ENCODE measurements around the gene NCKIPSD. TPM values are rescaled to one million over a fixed set of nuclear protein-coding genes. Genes with fewer than 3 reads are reported as not detected.

Gene NCKIPSD
- total and polyA plus RNA-seq, 2 experiments from 2014 or later, result 19.9 to 22.9 TPM

GRCh38 chr3:48697952-48698351, 12.2 kb upstream of the NCKIPSD start:
- H3K36me3 ChIP-seq (replicated peaks; ENCODE audit: insufficient read depth, low read depth), result no peaks in the 10 kb centered on the region
- H4K20me1 ChIP-seq (ENCODE audit: insufficient read depth, poor library complexity, severe bottlenecking), result peaks cover 100% of the 10 kb centered on the region
- no peaks in the 10 kb centered on the region for H3K9me3 ChIP-seq (ENCODE audit: low read depth)
- 96% methylated on average over 3 of the region's 3 CpGs for WGBS (ENCODE audit: low lambda C conversion rate, missing lambda C conversion rate)
- H3K4me1 ChIP-seq (ENCODE audit: insufficient read depth), result peaks cover 30% of the 10 kb centered on the region
- no peak overlapping the region for H3K4me3 ChIP-seq
- peak overlapping the region; percentile 1 for H3K27ac ChIP-seq
- no peaks in the 10 kb centered on the region for H3K9me2 ChIP-seq (replicated peaks; ENCODE audit: insufficient read depth)
- no peak overlapping the region for H3K4me2 ChIP-seq
- TF ChIP-seq EZH2phosphoT487 (IDR thresholded peaks at IDR 0.05; ENCODE audit: low read depth, severe bottlenecking, unreplicated experiment) (no peak), CTCF (IDR thresholded peaks at IDR 0.05; ENCODE audit: poor library complexity) (peak; percentile 14)
- no peak for DNase-seq (ENCODE audit: low spot score)
- H2AFZ ChIP-seq, result no peak overlapping the region
- H3K27me3 ChIP-seq, result no peaks in the 10 kb centered on the region
- peaks cover 98% of the 10 kb centered on the region for H3K79me2 ChIP-seq

- no peak for TF ChIP-seq EZH2 (IDR thresholded peaks at IDR 0.05; ENCODE audit: borderline replicate concordance)
- no peak for TF ChIP-seq EZH2phosphoT487 (IDR thresholded peaks at IDR 0.05; ENCODE audit: low read depth, severe bottlenecking, unreplicated experiment)
- TF ChIP-seq CTCF (IDR thresholded peaks at IDR 0.05; ENCODE audit: poor library complexity), result no peak
- H3K27me3 ChIP-seq, result no peaks in the 10 kb centered on the region
- no peaks in the 10 kb centered on the region for H3K9me2 ChIP-seq (replicated peaks; ENCODE audit: insufficient read depth)
- peak overlapping the region; percentile 23 for H3K27ac ChIP-seq
- H3K4me2 ChIP-seq, result peak overlapping the region; percentile 31
- H3K79me2 ChIP-seq, result peaks cover 98% of the 10 kb centered on the region
- H3K4me3 ChIP-seq, result no peak overlapping the region
- H3K4me1 ChIP-seq (ENCODE audit: insufficient read depth), result peaks cover 30% of the 10 kb centered on the region
- peaks cover 99% of the 10 kb centered on the region for H4K20me1 ChIP-seq (ENCODE audit: insufficient read depth, poor library complexity, severe bottlenecking)
- H2AFZ ChIP-seq, result no peak overlapping the region
- no peaks in the 10 kb centered on the region for H3K9me3 ChIP-seq (ENCODE audit: low read depth)
- H3K36me3 ChIP-seq (replicated peaks; ENCODE audit: insufficient read depth, low read depth), result no peaks in the 10 kb centered on the region
- no peak for DNase-seq (ENCODE audit: low spot score)
Observed at GRCh38 chr3:48696601-48697000, 10.9 kb upstream of the NCKIPSD start.

- Histone ChIP-seq H3K9me2 (replicated peaks; ENCODE audit: insufficient read depth) (no peaks in the 10 kb centered on the region), H3K36me3 (replicated peaks; ENCODE audit: insufficient read depth, low read depth) (no peaks in the 10 kb centered on the region), H3K4me2 (peak overlapping the region; percentile 31), H3K4me1 (ENCODE audit: insufficient read depth) (peaks cover 30% of the 10 kb centered on the region), H4K20me1 (ENCODE audit: insufficient read depth, poor library complexity, severe bottlenecking) (peaks cover 99% of the 10 kb centered on the region), H2AFZ (no peak overlapping the region), H3K9me3 (ENCODE audit: low read depth) (no peaks in the 10 kb centered on the region), H3K27me3 (no peaks in the 10 kb centered on the region), H3K79me2 (peaks cover 98% of the 10 kb centered on the region), H3K4me3 (no peak overlapping the region), H3K27ac (peak overlapping the region; percentile 23)
- no peak for DNase-seq (ENCODE audit: low spot score)
- TF ChIP-seq CTCF (IDR thresholded peaks at IDR 0.05; ENCODE audit: poor library complexity) (no peak), EZH2 (IDR thresholded peaks at IDR 0.05; ENCODE audit: borderline replicate concordance) (no peak), EZH2phosphoT487 (IDR thresholded peaks at IDR 0.05; ENCODE audit: low read depth, severe bottlenecking, unreplicated experiment) (no peak)
- 87% methylated on average over 5 of the region's 5 CpGs for WGBS (ENCODE audit: low lambda C conversion rate, missing lambda C conversion rate)
Observed at GRCh38 chr3:48696156-48696555, 10.4 kb upstream of the NCKIPSD start.

DNA sequence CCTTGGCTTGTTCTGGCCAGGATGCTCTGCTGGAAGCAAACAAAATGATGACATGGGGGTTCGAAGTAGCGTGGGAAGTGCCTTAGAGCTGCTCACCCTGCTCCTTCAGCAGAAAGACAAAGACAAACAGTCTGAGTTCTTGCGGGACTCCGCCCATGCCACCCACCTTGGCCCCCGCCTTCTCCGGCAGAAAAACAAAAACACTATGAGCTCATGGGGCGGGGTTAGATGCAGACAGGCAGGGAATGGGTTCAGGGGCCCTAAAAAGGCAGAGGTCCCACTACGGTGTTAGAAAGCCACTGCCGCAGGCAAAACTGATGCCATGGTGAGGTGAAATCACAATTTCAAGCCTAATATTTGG, 9.7 kb upstream of the NCKIPSD start:
- Histone ChIP-seq H4K20me1 (ENCODE audit: insufficient read depth, poor library complexity, severe bottlenecking) (peaks cover 97% of the 10 kb centered on the region), H3K27ac (peak overlapping the region; percentile 73), H3K9me3 (ENCODE audit: low read depth) (no peaks in the 10 kb centered on the region), H3K4me1 (ENCODE audit: insufficient read depth) (peaks cover 30% of the 10 kb centered on the region), H3K9me2 (replicated peaks; ENCODE audit: insufficient read depth) (no peaks in the 10 kb centered on the region), H3K4me2 (peak overlapping the region; percentile 31), H3K79me2 (peaks cover 96% of the 10 kb centered on the region), H2AFZ (no peak overlapping the region), H3K4me3 (no peak overlapping the region), H3K27me3 (no peaks in the 10 kb centered on the region), H3K36me3 (replicated peaks; ENCODE audit: insufficient read depth, low read depth) (no peaks in the 10 kb centered on the region)
- no peak for DNase-seq (ENCODE audit: low spot score)
- 81% methylated on average over 9 of the region's 9 CpGs for WGBS (ENCODE audit: low lambda C conversion rate, missing lambda C conversion rate)
- no peak for TF ChIP-seq EZH2phosphoT487 (IDR thresholded peaks at IDR 0.05; ENCODE audit: low read depth, severe bottlenecking, unreplicated experiment)

All from hepatocyte (in vitro differentiated cells).